GM23338 (cell line): ENCODE measurements around the gene DHRS12. TPM values are rescaled to one million over a fixed set of nuclear protein-coding genes. Genes with fewer than 3 reads are reported as not detected.
"Not testable (repeated sequence)": the region's sequence is repeated elsewhere in the genome, so short reads cannot be mapped to it uniquely, and the experiment has no call there.

Experiments used
- ATAC-seq: fragments of 200-7000 bp; cut with Tn5 transposase; 3 replicates; pipeline ENCODE4 v1.9.1; 2020
- DNase-seq: peaks from one replicate; pipeline ENCODE4 v3.0.0-alpha.2; 2015; ENCODE audit warnings: low spot score
- H2AFZ ChIP-seq: fragments of 200-600 bp; sonication (generic); 2 replicates; pipeline ENCODE4 v1.8.0; 2016; ENCODE audit warnings: antibody characterized with exemption, mild to moderate bottlenecking, moderate library complexity
- H3F3A ChIP-seq: fragments of 200-600 bp; sonication (generic); replicated peaks from 2 replicates; pipeline ENCODE4 v1.8.0; 2017; ENCODE audit warnings: antibody characterized with exemption, mixed run types, low read depth
- H3K27ac ChIP-seq: fragments of 200-600 bp; sonication (generic); 2 replicates; pipeline ENCODE4 v1.6.1; 2016; ENCODE audit warnings: low read depth
- H3K27me3 ChIP-seq: fragments of 200-600 bp; sonication (generic); 2 replicates; pipeline ENCODE4 v1.8.0; 2016; ENCODE audit warnings: mild to moderate bottlenecking, mixed run types, moderate library complexity; ENCODE audit not compliant: insufficient read depth
- H3K36me3 ChIP-seq: fragments of 200-600 bp; sonication (generic); 2 replicates; pipeline ENCODE4 v1.8.0; 2016; ENCODE audit warnings: mild to moderate bottlenecking; ENCODE audit not compliant: insufficient read depth
- H3K4me1 ChIP-seq: fragments of 200-600 bp; sonication (generic); 2 replicates; pipeline ENCODE4 v1.8.0; 2016; ENCODE audit warnings: mild to moderate bottlenecking, moderate library complexity; ENCODE audit not compliant: insufficient read depth
- H3K4me2 ChIP-seq: fragments of 200-600 bp; sonication (generic); 2 replicates; pipeline ENCODE4 v1.7.1; 2017; ENCODE audit warnings: mixed run types
- H3K4me3 ChIP-seq: fragments of 200-600 bp; sonication (generic); 2 replicates; pipeline ENCODE4 v1.6.1; 2016; ENCODE audit warnings: mixed run types
- H3K79me2 ChIP-seq: fragments of 200-600 bp; sonication (generic); replicated peaks from 2 replicates; pipeline ENCODE4 v1.8.0; 2017; ENCODE audit warnings: mild to moderate bottlenecking; ENCODE audit not compliant: insufficient read depth
- H3K9me2 ChIP-seq: fragments of 200-600 bp; sonication (generic); 2 replicates; pipeline ENCODE4 v1.8.0; 2017; ENCODE audit not compliant: insufficient read depth
- H4K20me1 ChIP-seq: fragments of 200-600 bp; sonication (generic); replicated peaks from 2 replicates; pipeline ENCODE4 v1.8.0; 2017; ENCODE audit warnings: mild to moderate bottlenecking; ENCODE audit not compliant: insufficient read depth
- H3K27ac Mint-ChIP-seq: 2 replicates; pipeline ENCODE4 v1.8.0; 2020; ENCODE audit warnings: inconsistent platforms, mild to moderate bottlenecking, moderate library complexity, mixed read lengths
- H3K27me3 Mint-ChIP-seq: 3 replicates; pipeline ENCODE4 v1.8.0; 2022; ENCODE audit warnings: low read depth, mild to moderate bottlenecking, moderate library complexity, mixed read lengths, inconsistent platforms; ENCODE audit not compliant: insufficient read depth, poor library complexity
- H3K36me3 Mint-ChIP-seq: 3 replicates; pipeline ENCODE4 v1.8.0; 2021; ENCODE audit warnings: low read depth, mild to moderate bottlenecking, inconsistent platforms, moderate library complexity, mixed read lengths
- H3K4me1 Mint-ChIP-seq: 3 replicates; pipeline ENCODE4 v1.8.0; 2020; ENCODE audit warnings: mild to moderate bottlenecking, inconsistent platforms, mixed read lengths
- H3K4me3 Mint-ChIP-seq: 3 replicates; pipeline ENCODE4 v1.8.0; 2021; ENCODE audit warnings: moderate library complexity, mild to moderate bottlenecking, inconsistent platforms, mixed read lengths
- H3K9me3 Mint-ChIP-seq: 3 replicates; pipeline ENCODE4 v1.8.0; 2020; ENCODE audit warnings: moderate library complexity, mild to moderate bottlenecking, inconsistent platforms, mixed read lengths
- CREB1 ChIP-seq: fragments of 250-450 bp; sonication (Bioruptor Pico); IDR thresholded peaks from 2 replicates; pipeline ENCODE4 v1.5.0; 2020; ENCODE audit warnings: low read depth, mild to moderate bottlenecking, moderate library complexity
- ETS1 ChIP-seq: IDR thresholded peaks from 2 replicates; pipeline ENCODE4 v1.6.1; 2016; ENCODE audit warnings: antibody characterized with exemption
- EZH2 ChIP-seq: fragments of 200-600 bp; sonication (generic); IDR thresholded peaks from one replicate; pipeline ENCODE4 v1.8.0; 2017; ENCODE audit warnings: antibody characterized with exemption, mild to moderate bottlenecking, low read depth; ENCODE audit not compliant: unreplicated experiment
- JUNB ChIP-seq: IDR thresholded peaks from one replicate; pipeline ENCODE4 v1.6.1; 2016; ENCODE audit warnings: antibody characterized with exemption; ENCODE audit not compliant: unreplicated experiment
- NANOG ChIP-seq: IDR thresholded peaks from 2 replicates; pipeline ENCODE4 v1.6.1; 2016; ENCODE audit warnings: antibody characterized with exemption, borderline replicate concordance
- POLR2AphosphoS5 ChIP-seq: IDR thresholded peaks from 2 replicates; pipeline ENCODE4 v1.6.1; 2016; ENCODE audit warnings: antibody characterized with exemption, low read depth
- STAT1 ChIP-seq: IDR thresholded peaks from one replicate; pipeline ENCODE4 v1.6.1; 2016; ENCODE audit warnings: antibody characterized with exemption; ENCODE audit not compliant: unreplicated experiment
- ZNF114 ChIP-seq: fragments of 250-450 bp; sonication (Bioruptor Pico); IDR thresholded peaks from 2 replicates; pipeline ENCODE4 v1.5.0; 2020; ENCODE audit warnings: mild to moderate bottlenecking, moderate library complexity
- ZNF331 ChIP-seq: fragments of 250-450 bp; sonication (Bioruptor Pico); IDR thresholded peaks from 2 replicates; pipeline ENCODE4 v1.5.0; 2020; ENCODE audit warnings: low read depth, mild to moderate bottlenecking, moderate library complexity
- polyA plus RNA-seq: library from polyadenylated mRNA; unstranded; fragments of >200 nt; fragmentation: Nextera tagmentation; extraction: Ambion mirVana; gene quantifications from 2 replicates; pipeline ENCODE4 v1.2.1, GENCODE V29; 2016
- total RNA-seq: library from RNA; depleted of rRNA; stranded (reverse); fragments of >200 nt; shearing (Covaris generic); gene quantifications from 2 replicates; pipeline ENCODE4 v1.2.3, GENCODE V29; 2014
- TF ChIP-seq, protein P1 (sequence below): fragments of 250-450 bp; sonication (Bioruptor Pico); IDR thresholded peaks from 2 replicates; pipeline ENCODE4 v1.5.0; 2020; ENCODE audit warnings: mild to moderate bottlenecking, moderate library complexity

Gene DHRS12
- total and polyA plus RNA-seq, 2 experiments from 2014 or later, result 4.6 to 12.2 TPM

DNA sequence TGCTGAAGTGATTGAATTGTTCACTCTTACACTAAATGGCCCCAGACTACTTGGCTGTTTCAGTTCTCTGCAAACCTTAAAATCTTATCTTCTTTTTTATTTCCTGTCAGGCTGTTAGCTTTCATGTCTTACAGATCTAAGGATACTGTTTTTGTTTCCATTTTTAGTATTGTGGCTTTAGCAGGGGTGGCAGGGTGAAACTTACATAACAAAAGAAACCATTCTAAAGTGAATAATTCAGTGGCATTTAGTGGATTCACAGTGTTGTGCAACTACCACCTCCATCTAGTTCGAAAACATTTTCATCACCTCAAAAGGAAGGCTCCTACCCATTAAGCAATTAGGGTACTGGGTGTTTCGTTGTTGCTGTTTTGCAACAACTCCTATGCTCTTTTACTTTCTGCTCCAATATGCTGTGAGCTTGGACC, 21.2 kb upstream of the DHRS12 start:
- no peak overlapping the region for H3K27ac Mint-ChIP-seq
- H3K4me2 ChIP-seq, result no peak overlapping the region
- no peak for DNase-seq

DNA sequence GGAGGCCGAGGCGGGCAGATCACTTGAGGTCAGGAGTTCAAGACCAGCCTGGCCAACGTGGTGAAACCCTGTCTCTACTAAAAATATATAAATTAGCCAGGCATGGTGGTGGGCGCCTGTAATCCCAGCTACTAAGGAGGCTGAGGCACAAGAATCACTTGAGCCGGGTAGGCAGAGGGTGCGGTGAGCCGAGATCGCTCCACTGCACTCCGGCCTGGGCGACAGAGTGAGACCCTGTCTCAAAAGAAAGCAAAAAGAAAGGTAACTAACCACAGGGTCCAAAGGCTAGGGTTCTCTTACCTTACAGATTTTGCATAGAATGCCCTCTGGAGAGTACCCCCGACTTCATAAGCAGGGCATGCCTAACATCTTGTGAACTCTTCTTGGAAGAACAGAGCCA, 20.7 kb upstream of the DHRS12 start:
- ATAC-seq, H3F3A ChIP-seq, H3K27me3 ChIP-seq, H3K4me2 ChIP-seq, H3K79me2 ChIP-seq, H3K9me3 Mint-ChIP-seq, H3K27ac Mint-ChIP-seq, DNase-seq, H3K4me3 Mint-ChIP-seq, H3K4me1 ChIP-seq, H3K4me3 ChIP-seq, H3K27me3 Mint-ChIP-seq, H4K20me1 ChIP-seq, H3K36me3 ChIP-seq, H3K36me3 Mint-ChIP-seq, H3K27ac ChIP-seq, H3K9me2 ChIP-seq, H2AFZ ChIP-seq: not testable (repeated sequence)
- peaks cover 17% of the 10 kb centered on the region for H3K4me1 Mint-ChIP-seq

More for the DNA sequence above, 21.2 kb upstream of the DHRS12 start:
- no peaks in the 10 kb centered on the region for H3K36me3 ChIP-seq
- H3K27ac ChIP-seq, result no peak overlapping the region
- H3K9me2 ChIP-seq, result no peaks in the 10 kb centered on the region
- Mint-ChIP-seq H3K27me3 (no peaks in the 10 kb centered on the region), H3K36me3 (no peaks in the 10 kb centered on the region), H3K4me1 (peaks cover 21% of the 10 kb centered on the region), H3K4me3 (no peak overlapping the region), H3K9me3 (no peaks in the 10 kb centered on the region)
- TF ChIP-seq ZNF114 (no peak), NANOG (peak; percentile 23; the same call in 1 of the 2 replicates)
- no peak overlapping the region for H3K4me3 ChIP-seq
- no peak for ATAC-seq
- H3K4me1 ChIP-seq, result 0 out of 2 replicates have a peak, but pooled peaks cover 3% of the 10 kb centered on the region
- no peaks in the 10 kb centered on the region for H4K20me1 ChIP-seq
- H3K79me2 ChIP-seq, result no peaks in the 10 kb centered on the region
- H2AFZ ChIP-seq, result no peak overlapping the region
- no peaks in the 10 kb centered on the region for H3K27me3 ChIP-seq
- H3F3A ChIP-seq, result no peaks in the 10 kb centered on the region

GRCh38 chr13:51823863-51824262, 19.9 kb upstream of the DHRS12 start:
- H3F3A ChIP-seq, result no peaks in the 10 kb centered on the region
- H3K4me1 ChIP-seq, result peaks cover 8% of the 10 kb centered on the region
- H3K9me2 ChIP-seq, result no peaks in the 10 kb centered on the region
- no peak overlapping the region for H2AFZ ChIP-seq
- H4K20me1 ChIP-seq, result no peaks in the 10 kb centered on the region
- no peak for ATAC-seq
- Mint-ChIP-seq H3K9me3 (no peaks in the 10 kb centered on the region), H3K4me1 (peaks cover 22% of the 10 kb centered on the region), H3K27me3 (no peaks in the 10 kb centered on the region), H3K27ac (no peak overlapping the region), H3K36me3 (no peaks in the 10 kb centered on the region), H3K4me3 (no peak overlapping the region)
- TF ChIP-seq ZNF114 (no peak), JUNB (no peak), ZNF331 (CRISPR knock-in tag) (no peak), POLR2AphosphoS5 (no peak), ETS1 (no peak), STAT1 (no peak), EZH2 (no peak), CREB1 (CRISPR knock-in tag) (no peak)
- TF ChIP-seq, protein P1, sequence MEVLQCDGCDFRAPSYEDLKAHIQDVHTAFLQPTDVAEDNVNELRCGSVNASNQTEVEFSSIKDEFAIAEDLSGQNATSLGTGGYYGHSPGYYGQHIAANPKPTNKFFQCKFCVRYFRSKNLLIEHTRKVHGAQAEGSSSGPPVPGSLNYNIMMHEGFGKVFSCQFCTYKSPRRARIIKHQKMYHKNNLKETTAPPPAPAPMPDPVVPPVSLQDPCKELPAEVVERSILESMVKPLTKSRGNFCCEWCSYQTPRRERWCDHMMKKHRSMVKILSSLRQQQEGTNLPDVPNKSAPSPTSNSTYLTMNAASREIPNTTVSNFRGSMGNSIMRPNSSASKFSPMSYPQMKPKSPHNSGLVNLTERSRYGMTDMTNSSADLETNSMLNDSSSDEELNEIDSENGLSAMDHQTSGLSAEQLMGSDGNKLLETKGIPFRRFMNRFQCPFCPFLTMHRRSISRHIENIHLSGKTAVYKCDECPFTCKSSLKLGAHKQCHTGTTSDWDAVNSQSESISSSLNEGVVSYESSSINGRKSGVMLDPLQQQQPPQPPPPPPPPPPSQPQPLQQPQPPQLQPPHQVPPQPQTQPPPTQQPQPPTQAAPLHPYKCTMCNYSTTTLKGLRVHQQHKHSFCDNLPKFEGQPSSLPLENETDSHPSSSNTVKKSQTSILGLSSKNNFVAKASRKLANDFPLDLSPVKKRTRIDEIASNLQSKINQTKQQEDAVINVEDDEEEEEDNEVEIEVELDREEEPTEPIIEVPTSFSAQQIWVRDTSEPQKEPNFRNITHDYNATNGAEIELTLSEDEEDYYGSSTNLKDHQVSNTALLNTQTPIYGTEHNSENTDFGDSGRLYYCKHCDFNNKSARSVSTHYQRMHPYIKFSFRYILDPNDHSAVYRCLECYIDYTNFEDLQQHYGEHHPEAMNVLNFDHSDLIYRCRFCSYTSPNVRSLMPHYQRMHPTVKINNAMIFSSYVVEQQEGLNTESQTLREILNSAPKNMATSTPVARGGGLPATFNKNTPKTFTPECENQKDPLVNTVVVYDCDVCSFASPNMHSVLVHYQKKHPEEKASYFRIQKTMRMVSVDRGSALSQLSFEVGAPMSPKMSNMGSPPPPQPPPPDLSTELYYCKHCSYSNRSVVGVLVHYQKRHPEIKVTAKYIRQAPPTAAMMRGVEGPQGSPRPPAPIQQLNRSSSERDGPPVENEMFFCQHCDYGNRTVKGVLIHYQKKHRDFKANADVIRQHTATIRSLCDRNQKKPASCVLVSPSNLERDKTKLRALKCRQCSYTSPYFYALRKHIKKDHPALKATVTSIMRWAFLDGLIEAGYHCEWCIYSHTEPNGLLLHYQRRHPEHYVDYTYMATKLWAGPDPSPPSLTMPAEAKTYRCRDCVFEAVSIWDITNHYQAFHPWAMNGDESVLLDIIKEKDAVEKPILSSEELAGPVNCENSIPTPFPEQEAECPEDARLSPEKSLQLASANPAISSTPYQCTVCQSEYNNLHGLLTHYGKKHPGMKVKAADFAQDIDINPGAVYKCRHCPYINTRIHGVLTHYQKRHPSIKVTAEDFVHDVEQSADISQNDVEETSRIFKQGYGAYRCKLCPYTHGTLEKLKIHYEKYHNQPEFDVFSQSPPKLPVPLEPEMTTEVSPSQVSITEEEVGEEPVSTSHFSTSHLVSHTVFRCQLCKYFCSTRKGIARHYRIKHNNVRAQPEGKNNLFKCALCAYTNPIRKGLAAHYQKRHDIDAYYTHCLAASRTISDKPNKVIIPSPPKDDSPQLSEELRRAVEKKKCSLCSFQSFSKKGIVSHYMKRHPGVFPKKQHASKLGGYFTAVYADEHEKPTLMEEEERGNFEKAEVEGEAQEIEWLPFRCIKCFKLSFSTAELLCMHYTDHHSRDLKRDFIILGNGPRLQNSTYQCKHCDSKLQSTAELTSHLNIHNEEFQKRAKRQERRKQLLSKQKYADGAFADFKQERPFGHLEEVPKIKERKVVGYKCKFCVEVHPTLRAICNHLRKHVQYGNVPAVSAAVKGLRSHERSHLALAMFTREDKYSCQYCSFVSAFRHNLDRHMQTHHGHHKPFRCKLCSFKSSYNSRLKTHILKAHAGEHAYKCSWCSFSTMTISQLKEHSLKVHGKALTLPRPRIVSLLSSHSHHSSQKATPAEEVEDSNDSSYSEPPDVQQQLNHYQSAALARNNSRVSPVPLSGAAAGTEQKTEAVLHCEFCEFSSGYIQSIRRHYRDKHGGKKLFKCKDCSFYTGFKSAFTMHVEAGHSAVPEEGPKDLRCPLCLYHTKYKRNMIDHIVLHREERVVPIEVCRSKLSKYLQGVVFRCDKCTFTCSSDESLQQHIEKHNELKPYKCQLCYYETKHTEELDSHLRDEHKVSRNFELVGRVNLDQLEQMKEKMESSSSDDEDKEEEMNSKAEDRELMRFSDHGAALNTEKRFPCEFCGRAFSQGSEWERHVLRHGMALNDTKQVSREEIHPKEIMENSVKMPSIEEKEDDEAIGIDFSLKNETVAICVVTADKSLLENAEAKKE (CRISPR knock-in tag), result no peak
- H3K4me3 ChIP-seq, result no peak overlapping the region
- no peak overlapping the region for H3K4me2 ChIP-seq
- no peaks in the 10 kb centered on the region for H3K27me3 ChIP-seq
- H3K79me2 ChIP-seq, result no peaks in the 10 kb centered on the region
- no peak for DNase-seq
- H3K27ac ChIP-seq, result no peak overlapping the region
- no peaks in the 10 kb centered on the region for H3K36me3 ChIP-seq
